Fibroblast of skin of left biceps (primary cell): Measurements from ENCODE around the gene HOGA1.

Experiments
- DNase-seq, 2 experiments: peaks; one replicate each; pipeline ENCODE4 v3.0.0-alpha.2; 2013; ENCODE audit warnings: low read depth in 2 of 2

Gene HOGA1

DNA sequence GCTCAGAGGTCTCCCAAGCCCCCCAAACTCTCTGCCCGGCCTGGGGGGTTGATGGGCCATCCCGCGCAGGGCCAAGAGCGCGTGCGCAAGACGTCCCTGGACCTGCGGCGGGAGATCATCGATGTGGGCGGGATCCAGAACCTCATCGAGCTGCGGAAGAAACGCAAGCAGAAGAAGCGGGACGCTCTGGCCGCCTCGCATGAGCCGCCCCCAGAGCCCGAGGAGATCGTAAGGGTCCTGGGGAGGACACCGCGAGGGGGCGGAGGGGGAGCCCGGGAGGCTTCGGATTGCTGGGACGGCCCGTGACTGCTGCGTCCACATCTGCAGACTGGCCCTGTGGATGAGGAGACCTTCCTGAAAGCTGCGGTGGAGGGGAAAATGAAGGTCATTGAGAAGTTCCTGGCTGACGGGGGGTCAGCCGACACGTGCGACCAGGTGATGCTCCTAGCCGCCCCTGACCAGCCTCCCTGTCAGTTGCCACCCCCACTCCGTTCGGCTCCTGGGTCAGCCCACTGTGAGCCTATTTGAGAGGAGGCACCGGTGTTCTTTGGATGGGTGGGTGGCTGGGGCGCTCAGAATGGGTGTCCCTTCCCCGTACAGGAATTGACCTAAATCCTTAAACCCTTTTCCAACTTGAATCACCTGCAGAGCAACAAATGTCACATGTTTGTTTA is 5.9 kb upstream of the HOGA1 start:
- no peak for DNase-seq

GRCh38 chr10:97580421-97581367 is 3.5 kb upstream of the HOGA1 start:
- DNase-seq: no peak

DNA sequence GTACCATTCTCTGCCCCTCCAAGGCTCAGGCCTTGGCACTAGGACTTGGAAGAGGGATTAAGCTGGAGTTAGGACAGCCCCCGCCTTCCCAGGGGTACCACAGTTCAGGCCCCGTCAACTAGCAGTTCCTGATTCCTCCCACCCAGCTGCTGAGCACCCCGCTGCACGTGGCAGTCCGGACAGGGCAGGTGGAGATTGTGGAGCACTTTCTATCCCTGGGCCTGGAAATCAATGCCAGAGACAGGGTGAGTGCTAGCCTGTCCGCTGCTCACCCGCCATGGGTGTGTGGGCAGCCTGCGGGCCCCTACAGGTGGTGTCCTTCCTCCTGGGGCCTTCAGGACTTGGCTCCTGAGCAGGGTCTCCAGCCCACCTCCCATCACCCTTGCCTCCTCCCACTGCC is 2.0 kb upstream of the HOGA1 start:
- no peak for DNase-seq

DNA sequence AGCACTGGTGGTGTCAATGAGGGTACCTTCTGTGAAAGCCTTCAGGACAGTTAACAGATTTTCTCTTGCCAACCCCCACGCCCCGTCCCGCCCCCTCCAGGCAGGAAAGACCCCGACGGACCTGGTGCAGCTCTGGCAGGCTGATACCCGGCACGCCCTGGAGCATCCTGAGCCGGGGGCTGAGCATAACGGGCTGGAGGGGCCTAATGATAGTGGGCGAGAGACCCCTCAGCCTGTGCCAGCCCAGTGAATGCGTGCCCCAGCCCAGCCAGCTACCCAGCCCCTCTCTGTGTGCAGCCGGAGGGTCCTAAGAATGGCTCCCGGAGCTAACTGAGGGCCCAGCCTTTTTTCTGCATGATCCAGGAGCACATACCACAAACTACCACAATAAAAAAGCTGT is 713 bp upstream of the HOGA1 start:
- no peak for DNase-seq

- DNase-seq: no peak
Measured at GRCh38 chr10:97584798-97585438, 729 bp downstream of the HOGA1 start.

DNA sequence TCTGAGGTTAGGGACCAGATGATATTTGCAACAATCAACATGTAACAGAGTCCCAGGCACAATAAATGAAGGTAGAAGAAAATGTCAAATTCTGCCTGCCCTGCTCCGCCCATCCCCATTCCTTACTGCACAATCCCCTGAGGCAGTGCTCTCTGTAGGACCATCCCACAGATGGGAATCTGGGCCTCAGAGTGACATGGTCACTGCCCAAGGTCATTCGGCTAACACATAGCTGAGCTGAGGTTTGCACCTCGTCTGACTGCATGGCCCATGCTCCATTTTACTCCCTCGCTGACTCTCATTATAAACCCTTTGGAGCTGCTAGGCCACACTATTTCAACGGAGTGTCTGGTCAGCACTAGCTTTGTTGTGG is 1.2 kb downstream of the HOGA1 start:
- no peak for DNase-seq

DNA sequence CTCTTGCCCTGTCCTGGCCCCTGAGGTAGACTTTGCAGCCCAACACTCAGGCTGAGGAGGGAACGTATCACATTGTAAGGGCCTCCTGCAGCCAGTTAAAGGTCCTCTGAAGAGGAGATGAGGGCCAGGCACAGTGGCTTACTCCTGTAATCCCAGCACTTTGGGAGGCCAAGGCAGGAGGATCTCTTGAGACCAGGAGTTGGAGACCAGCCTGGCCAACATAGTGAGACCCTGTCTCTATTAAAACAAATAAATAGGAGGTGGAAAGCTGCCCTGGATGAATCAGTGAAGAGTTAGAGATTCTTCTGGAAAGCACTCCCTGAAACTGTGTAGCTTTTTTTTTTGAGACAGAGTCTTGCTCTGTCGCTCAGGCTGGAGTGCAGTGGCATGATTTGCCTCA is 3.0 kb downstream of the HOGA1 start:
- no peak for DNase-seq

- DNase-seq: no peak
Measured at GRCh38 chr10:97589479-97589878, 5.3 kb downstream of the HOGA1 start, which contains the start of gene C10orf62. TSS of gene C10orf62 (plus strand) at chr10:97589721. CDS start at chr10:97589898, 177 bp downstream.

DNA sequence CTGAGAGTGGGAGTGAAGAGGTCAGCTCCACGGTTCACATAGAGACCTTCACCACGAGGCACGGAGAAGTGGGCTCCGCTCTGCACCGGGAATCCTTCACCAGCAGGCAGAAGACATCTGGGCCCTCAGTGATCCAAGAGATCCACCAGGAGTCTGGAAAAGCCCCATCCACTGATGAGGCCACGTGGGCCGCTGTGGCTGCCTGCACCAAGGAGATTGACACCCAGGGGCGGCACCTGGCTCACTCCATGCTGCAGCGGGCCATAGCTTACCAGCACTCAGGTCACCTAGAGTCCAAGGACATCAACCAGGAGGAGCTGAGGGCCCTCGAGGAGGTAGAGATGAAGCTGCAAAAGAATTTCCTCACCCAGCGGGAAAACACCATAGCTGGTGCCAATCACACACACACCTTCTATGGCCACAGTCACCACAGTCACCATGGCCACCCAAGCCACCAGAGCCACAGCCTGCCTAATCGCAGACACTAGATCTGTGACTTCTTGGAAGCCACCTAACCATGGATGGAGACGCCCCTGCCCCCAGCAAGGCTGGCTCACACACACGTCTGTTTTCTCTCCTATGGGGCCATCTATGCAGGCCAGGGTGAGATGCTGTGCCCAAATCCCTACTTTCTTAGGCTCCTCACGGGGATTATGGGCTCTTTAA is 6.0 kb downstream of the HOGA1 start:
- no peak for DNase-seq

DNA sequence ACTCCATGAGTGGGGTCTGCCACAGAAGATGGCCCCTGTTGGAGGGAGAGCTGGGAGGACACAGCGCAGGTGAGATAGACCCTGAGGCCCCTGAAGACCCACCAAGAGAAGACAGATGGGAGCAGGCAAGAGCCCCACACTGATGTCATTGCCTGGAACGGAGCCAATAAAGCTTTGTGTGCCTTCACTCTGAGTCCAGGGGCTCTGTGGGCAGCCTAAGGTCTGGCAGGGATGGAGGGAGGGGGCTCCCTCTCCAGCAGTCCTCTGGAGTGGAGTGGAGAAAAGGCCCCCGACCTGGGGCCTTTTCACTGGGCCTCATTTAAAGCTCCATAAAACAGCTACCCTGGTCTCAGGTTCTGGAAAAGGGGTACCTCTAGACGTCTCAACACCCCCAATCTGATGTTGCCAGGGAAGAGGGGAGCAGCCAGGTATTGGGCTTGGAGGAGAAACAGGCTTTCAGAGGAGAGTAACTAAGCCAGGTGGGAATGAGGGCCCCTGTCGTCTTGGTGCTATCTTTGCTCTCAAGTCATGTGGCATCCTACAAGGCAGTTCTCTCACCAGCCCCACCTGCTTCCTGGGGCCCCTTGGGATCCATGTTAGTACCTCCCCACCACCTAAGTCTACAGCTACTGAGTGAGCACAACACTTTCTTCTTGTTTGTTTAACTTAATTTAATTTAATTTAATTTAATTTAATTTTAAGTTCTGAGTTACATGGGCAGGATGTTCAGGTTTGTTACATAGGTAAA is 6.7 kb downstream of the HOGA1 start:
- DNase-seq: no peak

GRCh38 chr10:97593421-97593820 is 9.2 kb downstream of the HOGA1 start:
- DNase-seq: no peak

DNA sequence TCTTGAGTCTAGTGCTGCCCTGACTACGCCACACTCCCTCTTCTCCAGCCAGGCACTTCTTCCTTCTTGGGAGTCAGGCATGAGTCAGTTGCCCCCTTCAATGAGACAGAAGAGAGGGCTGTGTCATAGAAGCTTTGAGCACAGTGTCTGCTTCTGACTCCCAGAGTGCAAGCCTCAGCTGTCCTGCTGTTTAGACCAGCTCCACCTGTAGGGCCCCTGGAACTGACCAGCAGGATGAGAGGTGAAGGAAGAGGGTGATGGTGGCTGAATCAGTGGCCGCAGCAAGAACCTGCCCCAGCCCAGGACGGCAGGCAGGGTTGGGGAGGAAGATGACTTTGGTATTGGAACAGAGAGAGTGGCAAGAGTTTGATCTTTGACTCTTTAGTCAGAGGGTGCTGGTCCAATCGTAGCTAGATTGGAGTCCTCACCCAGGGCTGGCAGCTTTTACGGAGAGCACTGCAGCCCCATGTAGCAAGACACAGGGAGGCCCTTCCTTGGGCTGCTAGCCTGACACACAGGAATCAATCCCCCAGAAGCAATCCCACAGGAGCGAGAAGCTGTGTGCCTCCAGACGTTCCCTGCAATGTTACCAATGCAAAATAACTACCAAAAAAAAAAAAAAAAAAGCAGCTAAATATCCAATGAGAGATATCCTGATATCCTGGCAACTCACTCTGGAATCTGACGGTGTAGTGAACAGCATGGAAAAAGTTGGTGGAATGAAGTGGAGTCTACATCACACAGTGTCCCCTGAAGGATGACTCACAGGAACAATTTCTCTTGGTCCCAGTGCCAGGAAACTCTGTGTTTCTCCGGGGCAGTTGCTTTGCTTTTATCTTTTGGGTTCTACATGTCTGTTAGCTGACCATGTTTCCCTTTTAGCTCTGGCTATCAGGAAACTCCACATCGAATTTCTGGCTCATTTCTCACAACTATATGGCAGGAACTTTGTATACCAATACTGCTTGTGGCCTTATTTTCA is 12.2 kb downstream of the HOGA1 start:
- DNase-seq: peak; percentile 41 to 49

DNA sequence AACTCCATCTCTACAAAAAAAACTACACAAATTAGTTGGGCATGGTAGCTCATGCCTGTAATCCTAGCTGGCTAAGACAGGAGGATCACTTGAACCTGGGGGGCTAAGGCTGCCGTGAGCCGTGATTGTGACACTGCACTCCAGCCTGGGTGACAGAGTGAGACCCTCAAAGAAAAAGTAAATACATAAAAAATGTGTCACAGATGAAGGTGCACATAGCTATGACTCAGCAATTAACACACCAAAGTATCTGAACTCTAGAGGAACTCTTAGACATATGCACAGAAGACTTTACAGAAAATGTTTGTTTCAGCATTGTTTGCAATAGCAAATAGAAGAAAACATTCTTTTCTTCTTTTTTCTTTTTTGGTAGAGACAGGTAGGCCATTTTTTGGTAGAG is 13.6 kb downstream of the HOGA1 start:
- DNase-seq: no peak

DNA sequence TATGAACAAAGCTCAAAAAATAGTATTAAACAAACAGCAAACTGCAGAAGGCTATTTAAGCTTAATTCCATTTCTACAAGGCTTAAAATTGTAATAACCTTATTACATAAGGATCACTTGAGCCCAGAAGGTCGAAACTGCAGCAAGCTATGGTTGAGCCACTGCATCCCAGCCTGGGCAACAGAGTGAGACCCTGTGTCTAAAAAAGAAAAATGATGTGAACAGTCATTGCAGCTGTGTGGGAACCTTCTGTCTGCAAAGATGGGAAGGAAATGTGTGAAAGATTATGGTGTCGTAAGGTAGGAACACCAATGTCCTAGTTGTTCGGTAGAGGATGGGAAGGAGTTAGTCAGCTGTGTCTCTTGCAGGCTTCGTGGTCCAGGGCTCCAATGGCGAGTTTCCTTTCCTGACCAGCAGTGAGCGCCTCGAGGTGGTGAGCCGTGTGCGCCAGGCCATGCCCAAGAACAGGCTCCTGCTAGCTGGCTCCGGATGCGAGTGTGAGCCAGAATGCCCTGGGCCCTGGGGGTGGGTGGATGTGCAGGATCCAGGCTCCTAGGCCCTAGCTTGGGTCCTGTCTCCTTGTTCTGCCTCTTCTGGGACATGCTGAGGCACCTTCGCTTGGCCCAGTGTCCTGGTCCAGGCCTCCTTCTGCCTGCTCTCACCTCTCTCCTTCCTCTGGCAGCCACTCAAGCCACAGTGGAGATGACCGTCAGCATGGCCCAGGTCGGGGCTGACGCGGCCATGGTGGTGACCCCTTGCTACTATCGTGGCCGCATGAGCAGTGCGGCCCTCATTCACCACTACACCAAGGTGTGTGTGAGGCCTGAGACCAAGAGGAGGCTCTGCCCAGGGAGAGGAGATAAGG is 14.4 kb downstream of the HOGA1 start:
- DNase-seq: no peak

DNA sequence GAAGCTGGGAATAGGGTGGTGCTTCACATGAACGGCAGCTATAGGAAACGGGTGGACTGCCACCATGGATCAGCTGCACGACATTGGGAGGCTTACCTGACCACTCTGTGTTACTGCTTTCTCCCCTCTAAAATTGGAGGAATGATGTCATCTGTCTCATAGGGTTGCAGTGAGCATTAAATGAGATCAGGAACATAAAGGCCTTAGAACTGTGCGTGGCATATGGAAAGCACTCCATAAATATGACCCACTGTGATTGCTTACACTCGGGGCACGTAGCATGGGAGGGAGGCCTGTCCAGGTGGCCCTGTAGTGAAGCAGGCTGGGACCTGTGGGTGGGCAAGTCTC is 15.1 kb downstream of the HOGA1 start:
- DNase-seq: no peak

- no peak for DNase-seq
Measured at GRCh38 chr10:97600616-97601015, 16.4 kb downstream of the HOGA1 start.

- DNase-seq: no peak
Measured at GRCh38 chr10:97601268-97602215, 17.4 kb downstream of the HOGA1 start.

GRCh38 chr10:97607095-97607636 is 23.0 kb downstream of the HOGA1 start:
- DNase-seq: no peak
